Measurements from ENCODE around the gene TMEM81.

The TMEM81 gene

GRCh38 chr1:205044741-205045140 is 39.5 kb downstream of the TMEM81 start:
- Histone ChIP-seq H3K27me3 (ENCODE audit: insufficient read depth, low read length) (peaks cover 22% of the 10 kb centered on the region), H2BK120ac (ENCODE audit: insufficient read depth, low read length, poor library complexity) (no peak overlapping the region), H3K36me3 (ENCODE audit: control insufficient read depth in 1 of 2, insufficient read depth in 2 of 2, low read length in 2 of 2) (no peaks in the 10 kb centered on the region), H3K9me3 (ENCODE audit: insufficient read depth, low read depth, low read length) (peaks cover 3% of the 10 kb centered on the region), H3K4me2 (ENCODE audit: low read length) (no peak overlapping the region), H3K14ac (ENCODE audit: low read length) (no peak overlapping the region), H4K91ac (ENCODE audit: low read depth, low read length) (no peak overlapping the region), H2BK12ac (ENCODE audit: low read length) (no peak overlapping the region), H4K12ac (ENCODE audit: low read depth, low read length) (no peak overlapping the region), H3K79me2 (ENCODE audit: control insufficient read depth, insufficient read depth, low read length, poor library complexity) (no peaks in the 10 kb centered on the region), H3K9ac (ENCODE audit: low read length) (no peak overlapping the region), H2AK5ac (ENCODE audit: low read length) (no peak overlapping the region), H3K27ac (ENCODE audit: low read depth, low read length) (no peak overlapping the region), H4K8ac (ENCODE audit: low read depth, low read length) (no peak overlapping the region), H2BK5ac (ENCODE audit: low read depth, low read length, poor library complexity) (no peak overlapping the region), H2AFZ (ENCODE audit: insufficient read depth, low read length, poor library complexity) (no peak overlapping the region), H3K4ac (ENCODE audit: low read depth, low read length) (no peak overlapping the region), H3K4me1 (ENCODE audit: control insufficient read depth in 1 of 2, insufficient read depth in 2 of 2, low read length in 2 of 2) (no peaks in the 10 kb centered on the region), H3K23ac (ENCODE audit: low read length) (no peak overlapping the region), H3K4me3 (ENCODE audit: low read depth, low read length) (no peak overlapping the region), H3K79me1 (ENCODE audit: low read length) (no peaks in the 10 kb centered on the region), H3K18ac (ENCODE audit: low read length) (no peak overlapping the region)
- no peak for DNase-seq
- WGBS (ENCODE audit: extremely low coverage, insufficient coverage, insufficient read length) = no CpG with 5 or more reads among the region's 5 CpGs

GRCh38 chr1:205043866-205044265 is 40.4 kb downstream of the TMEM81 start:
- DNase-seq = no peak
- H3K79me2 ChIP-seq (ENCODE audit: control insufficient read depth, insufficient read depth, low read length, poor library complexity) = no peaks in the 10 kb centered on the region
- H3K4ac ChIP-seq (ENCODE audit: low read depth, low read length) = no peak overlapping the region
- no peak overlapping the region for H4K8ac ChIP-seq (ENCODE audit: low read depth, low read length)
- no peak overlapping the region for H3K9ac ChIP-seq (ENCODE audit: low read length)
- H2BK12ac ChIP-seq (ENCODE audit: low read length) = no peak overlapping the region
- H3K4me1 ChIP-seq (ENCODE audit: control insufficient read depth in 1 of 2, insufficient read depth in 2 of 2, low read length in 2 of 2) = no peaks in the 10 kb centered on the region
- H3K79me1 ChIP-seq (ENCODE audit: low read length) = no peaks in the 10 kb centered on the region
- peaks cover 3% of the 10 kb centered on the region for H3K9me3 ChIP-seq (ENCODE audit: insufficient read depth, low read depth, low read length)
- no peak overlapping the region for H4K91ac ChIP-seq (ENCODE audit: low read depth, low read length)
- no peak overlapping the region for H3K18ac ChIP-seq (ENCODE audit: low read length)
- no peak overlapping the region for H3K4me3 ChIP-seq (ENCODE audit: low read depth, low read length)
- H2BK120ac ChIP-seq (ENCODE audit: insufficient read depth, low read length, poor library complexity) = no peak overlapping the region
- no peak overlapping the region for H3K23ac ChIP-seq (ENCODE audit: low read length)
- H2BK5ac ChIP-seq (ENCODE audit: low read depth, low read length, poor library complexity) = no peak overlapping the region
- no peak overlapping the region for H3K4me2 ChIP-seq (ENCODE audit: low read length)
- H3K27ac ChIP-seq (ENCODE audit: low read depth, low read length) = no peak overlapping the region
- no CpG with 5 or more reads among the region's 4 CpGs for WGBS (ENCODE audit: extremely low coverage, insufficient coverage, insufficient read length)
- H2AK5ac ChIP-seq (ENCODE audit: low read length) = no peak overlapping the region
- H3K36me3 ChIP-seq (ENCODE audit: control insufficient read depth in 1 of 2, insufficient read depth in 2 of 2, low read length in 2 of 2) = no peaks in the 10 kb centered on the region
- peaks cover 22% of the 10 kb centered on the region for H3K27me3 ChIP-seq (ENCODE audit: insufficient read depth, low read length)
- H4K12ac ChIP-seq (ENCODE audit: low read depth, low read length) = no peak overlapping the region
- H2AFZ ChIP-seq (ENCODE audit: insufficient read depth, low read length, poor library complexity) = no peak overlapping the region
- H3K14ac ChIP-seq (ENCODE audit: low read length) = no peak overlapping the region

GRCh38 chr1:205042911-205043806 is 41.1 kb downstream of the TMEM81 start, which contains the start of gene CNTN2:
Gene CNTN2, plus strand, starts transcription at chr1:205043212. Its CDS starts 9,974 bp downstream, at chr1:205053186.
- no peak within 1 kb of the TSS for H3K4ac ChIP-seq (ENCODE audit: low read depth, low read length)
- no CpG with 5 or more reads among the region's 53 CpGs for WGBS (ENCODE audit: extremely low coverage, insufficient coverage, insufficient read length)

GRCh38 chr1:205041998-205042910 is 42.0 kb downstream of the TMEM81 start:
- H2AK5ac ChIP-seq (ENCODE audit: low read length) = no peak overlapping the region
- no CpG with 5 or more reads among the region's 16 CpGs for WGBS (ENCODE audit: extremely low coverage, insufficient coverage, insufficient read length)

More at GRCh38 chr1:205042911-205043806, 41.1 kb downstream of the TMEM81 start, which contains the start of gene CNTN2:
- no peaks in the 10 kb centered on the region for H3K79me1 ChIP-seq (ENCODE audit: low read length)
- no peaks in the 10 kb centered on the region for H3K4me1 ChIP-seq (ENCODE audit: control insufficient read depth in 1 of 2, insufficient read depth in 2 of 2, low read length in 2 of 2)
- H2BK120ac ChIP-seq (ENCODE audit: insufficient read depth, low read length, poor library complexity) = no peak within 1 kb of the TSS
- no peak within 1 kb of the TSS for H4K91ac ChIP-seq (ENCODE audit: low read depth, low read length)
- no peak within 1 kb of the TSS for H3K4me3 ChIP-seq (ENCODE audit: low read depth, low read length)
- no peak within 1 kb of the TSS for H3K4me2 ChIP-seq (ENCODE audit: low read length)
- peaks cover 3% of the 10 kb centered on the region for H3K9me3 ChIP-seq (ENCODE audit: insufficient read depth, low read depth, low read length)
- H4K12ac ChIP-seq (ENCODE audit: low read depth, low read length) = no peak within 1 kb of the TSS
- no peak within 1 kb of the TSS for H3K14ac ChIP-seq (ENCODE audit: low read length)
- no peak within 1 kb of the TSS for H3K9ac ChIP-seq (ENCODE audit: low read length)
- no peak within 1 kb of the TSS for H3K23ac ChIP-seq (ENCODE audit: low read length)
- H2BK12ac ChIP-seq (ENCODE audit: low read length) = no peak within 1 kb of the TSS
- no peak for DNase-seq
- no peak within 1 kb of the TSS for H3K18ac ChIP-seq (ENCODE audit: low read length)
- H3K36me3 ChIP-seq (ENCODE audit: control insufficient read depth in 1 of 2, insufficient read depth in 2 of 2, low read length in 2 of 2) = no peaks in the 10 kb centered on the region
- H4K8ac ChIP-seq (ENCODE audit: low read depth, low read length) = no peak within 1 kb of the TSS
- no peak within 1 kb of the TSS for H3K27ac ChIP-seq (ENCODE audit: low read depth, low read length)
- no peak within 1 kb of the TSS for H2BK5ac ChIP-seq (ENCODE audit: low read depth, low read length, poor library complexity)
- H2AFZ ChIP-seq (ENCODE audit: insufficient read depth, low read length, poor library complexity) = no peak within 1 kb of the TSS
- no peaks in the 10 kb centered on the region for H3K79me2 ChIP-seq (ENCODE audit: control insufficient read depth, insufficient read depth, low read length, poor library complexity)
- H2AK5ac ChIP-seq (ENCODE audit: low read length) = no peak within 1 kb of the TSS
- peaks cover 22% of the 10 kb centered on the region for H3K27me3 ChIP-seq (ENCODE audit: insufficient read depth, low read length)

More at GRCh38 chr1:205041998-205042910, 42.0 kb downstream of the TMEM81 start:
- Histone ChIP-seq H4K8ac (ENCODE audit: low read depth, low read length) (no peak overlapping the region), H3K4me2 (ENCODE audit: low read length) (no peak overlapping the region), H3K4me1 (ENCODE audit: control insufficient read depth in 1 of 2, insufficient read depth in 2 of 2, low read length in 2 of 2) (no peaks in the 10 kb centered on the region), H3K14ac (ENCODE audit: low read length) (no peak overlapping the region), H2BK120ac (ENCODE audit: insufficient read depth, low read length, poor library complexity) (no peak overlapping the region), H3K23ac (ENCODE audit: low read length) (no peak overlapping the region), H3K79me2 (ENCODE audit: control insufficient read depth, insufficient read depth, low read length, poor library complexity) (no peaks in the 10 kb centered on the region), H2BK5ac (ENCODE audit: low read depth, low read length, poor library complexity) (no peak overlapping the region), H2AFZ (ENCODE audit: insufficient read depth, low read length, poor library complexity) (no peak overlapping the region), H3K4ac (ENCODE audit: low read depth, low read length) (no peak overlapping the region), H3K4me3 (ENCODE audit: low read depth, low read length) (no peak overlapping the region), H3K36me3 (ENCODE audit: control insufficient read depth in 1 of 2, insufficient read depth in 2 of 2, low read length in 2 of 2) (no peaks in the 10 kb centered on the region), H2BK12ac (ENCODE audit: low read length) (no peak overlapping the region), H3K27ac (ENCODE audit: low read depth, low read length) (no peak overlapping the region), H3K18ac (ENCODE audit: low read length) (no peak overlapping the region), H3K9ac (ENCODE audit: low read length) (no peak overlapping the region), H3K9me3 (ENCODE audit: insufficient read depth, low read depth, low read length) (peaks cover 3% of the 10 kb centered on the region), H4K91ac (ENCODE audit: low read depth, low read length) (no peak overlapping the region), H4K12ac (ENCODE audit: low read depth, low read length) (no peak overlapping the region), H3K79me1 (ENCODE audit: low read length) (no peaks in the 10 kb centered on the region), H3K27me3 (ENCODE audit: insufficient read depth, low read length) (peaks cover 22% of the 10 kb centered on the region)
- no peak for DNase-seq

Measured in trophoblast cell (in vitro differentiated cells and primary cell).